Panc1 (cell line): ENCODE measurements around the gene TSTD2. TPM values are rescaled to one million over a fixed set of nuclear protein-coding genes. Genes with fewer than 3 reads are reported as not detected.

Experiments used
- ATAC-seq: fragments of 200-7000 bp; cut with Tn5 transposase; 2 replicates; pipeline ENCODE4 v1.9.1; 2020; ENCODE audit warnings: mild to moderate bottlenecking, moderate library complexity
- BruUV-seq: library from RNA; stranded (reverse); fragments of 400-500 nt; replicated peaks from 2 replicates; lab custom pipeline; 2021; lab: Mats Ljungman, UMichigan
- CTCF ChIA-PET: fragments of 300-600 bp; sonication (Branson Sonifier 250); formaldehyde crosslinking; loops from one replicate; lab custom pipeline; 2022; ENCODE audit warnings: antibody characterized with exemption; lab: Charles Lee
- POLR2A ChIA-PET: fragments of 300-600 bp; sonication (Branson Sonifier 250); formaldehyde crosslinking; loops from one replicate; lab custom pipeline; 2022; ENCODE audit warnings: antibody characterized with exemption; lab: Charles Lee
- DNase-seq: peaks from one replicate; pipeline ENCODE4 v3.0.0-alpha.2; 2010; ENCODE audit warnings: low read depth, low spot score
- H3K27ac ChIP-seq: 2 replicates; pipeline ENCODE4 v1.5.1; 2011; ENCODE audit warnings: mild to moderate bottlenecking, low read length, inconsistent platforms
- H3K27me3 ChIP-seq: fragments of 200-500 bp; sonication (Bioruptor generic); 2 replicates; pipeline ENCODE4 v1.6.0; 2014; ENCODE audit warnings: low read length, inconsistent platforms; ENCODE audit not compliant: control insufficient read depth, insufficient read depth
- H3K36me3 ChIP-seq: fragments of 200-500 bp; sonication (Bioruptor generic); 2 replicates; pipeline ENCODE4 v1.5.1; 2014; ENCODE audit warnings: inconsistent platforms, mild to moderate bottlenecking, low read length, moderate library complexity; ENCODE audit not compliant: control insufficient read depth, insufficient read depth
- H3K4me1 ChIP-seq: 2 replicates; pipeline ENCODE4 v1.5.1; 2011; ENCODE audit warnings: inconsistent platforms, mild to moderate bottlenecking, low read length, moderate library complexity; ENCODE audit not compliant: control insufficient read depth, insufficient read depth
- H3K4me3 ChIP-seq, 2 experiments: 2 replicates each; pipeline ENCODE4 v1.5.1; 2011 to 2012; ENCODE audit warnings: low read depth in 2 of 2, low read length in 2 of 2, mild to moderate bottlenecking in 2 of 2, inconsistent platforms in 1 of 2, moderate library complexity in 1 of 2
- H3K9me3 ChIP-seq: fragments of 200-500 bp; sonication (Bioruptor generic); 2 replicates; pipeline ENCODE4 v1.5.1; 2014; ENCODE audit warnings: low read depth, mild to moderate bottlenecking, inconsistent platforms, low read length, moderate library complexity; ENCODE audit not compliant: control insufficient read depth, insufficient read depth
- POLR2AphosphoS5 ChIP-seq: IDR thresholded peaks from 2 replicates; pipeline ENCODE4 v1.6.1; 2012; ENCODE audit warnings: mild to moderate bottlenecking, low read depth, low read length, moderate library complexity
- SIN3A ChIP-seq: IDR thresholded peaks from 2 replicates; pipeline ENCODE4 v1.6.1; 2012; ENCODE audit warnings: low read depth, mild to moderate bottlenecking, low read length, moderate library complexity, borderline replicate concordance; ENCODE audit not compliant: insufficient read depth
- TCF7L2 ChIP-seq: IDR thresholded peaks from 2 replicates; pipeline ENCODE4 v1.6.1; 2011; ENCODE audit warnings: mild to moderate bottlenecking, low read depth, low read length, inconsistent platforms
- in situ Hi-C: cut with HindIII; loops from 2 replicates; pipeline ENCODE4 v1.10.0; 2016; ENCODE audit warnings: low sequenced_read_pairs, low pct_unique_long_range_greater_than_20kb
- intact Hi-C: fragments of 100-400 bp; cut with micrococcal nuclease; formaldehyde crosslinking; loops from one replicate; pipeline ENCODE4 v1.10.0; 2022; ENCODE audit not compliant: unreplicated experiment
- total RNA-seq: library from RNA; stranded (reverse); gene quantifications from one replicate; pipeline ENCODE4 v1.2.1, GENCODE V29; 2021; ENCODE audit not compliant: unreplicated experiment
- TF ChIP-seq, protein P1 (sequence below): fragments of 450-650 bp; IDR thresholded peaks from 2 replicates; pipeline ENCODE4 v1.5.1; 2017; ENCODE audit warnings: mild to moderate bottlenecking
- TF ChIP-seq, protein P2 (sequence below), 2 experiments: IDR thresholded peaks; 2 replicates each; pipeline ENCODE4 v1.6.1; 2011 to 2012; ENCODE audit warnings: low read depth in 2 of 2, control low read depth in 1 of 2, low read length in 1 of 2, mild to moderate bottlenecking in 1 of 2, moderate library complexity in 1 of 2; ENCODE audit not compliant: insufficient read depth in 1 of 2

The TSTD2 gene
- total RNA-seq, 1 experiment from 2014 or later: 10.1 TPM

DNA sequence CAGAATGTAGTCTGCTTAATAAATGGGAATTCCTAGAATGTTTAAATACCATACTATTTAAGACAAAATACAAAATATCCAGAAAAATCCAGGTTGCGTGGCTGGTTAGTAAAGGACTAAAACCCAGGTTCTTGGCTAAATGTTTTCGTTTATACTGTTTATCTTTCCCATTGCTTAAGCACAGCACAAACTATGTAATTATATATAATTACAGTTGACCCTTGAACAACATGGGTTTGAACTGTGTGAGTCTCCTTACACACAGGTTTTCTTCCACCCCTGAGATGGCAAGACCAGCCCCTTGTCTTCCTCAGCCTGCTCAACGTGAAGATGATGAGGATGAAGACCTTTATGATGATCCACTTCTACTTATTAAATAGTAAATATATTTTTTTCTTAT, 39.2 kb upstream of the TSTD2 start:
- in situ Hi-C loops (no loop called here), intact Hi-C loops (no loop called here)
- Histone ChIP-seq H3K27ac (no peak overlapping the region), H3K9me3 (no peaks in the 10 kb centered on the region), H3K27me3 (no peaks in the 10 kb centered on the region), H3K36me3 (peaks cover 35% of the 10 kb centered on the region), H3K4me1 (no peaks in the 10 kb centered on the region), H3K4me3 (no peak overlapping the region)
- POLR2A ChIA-PET: no interaction called here
- DNase-seq (no peak), ATAC-seq (no peak)
- no peak for TF ChIP-seq SIN3A
- TF ChIP-seq, protein P1, sequence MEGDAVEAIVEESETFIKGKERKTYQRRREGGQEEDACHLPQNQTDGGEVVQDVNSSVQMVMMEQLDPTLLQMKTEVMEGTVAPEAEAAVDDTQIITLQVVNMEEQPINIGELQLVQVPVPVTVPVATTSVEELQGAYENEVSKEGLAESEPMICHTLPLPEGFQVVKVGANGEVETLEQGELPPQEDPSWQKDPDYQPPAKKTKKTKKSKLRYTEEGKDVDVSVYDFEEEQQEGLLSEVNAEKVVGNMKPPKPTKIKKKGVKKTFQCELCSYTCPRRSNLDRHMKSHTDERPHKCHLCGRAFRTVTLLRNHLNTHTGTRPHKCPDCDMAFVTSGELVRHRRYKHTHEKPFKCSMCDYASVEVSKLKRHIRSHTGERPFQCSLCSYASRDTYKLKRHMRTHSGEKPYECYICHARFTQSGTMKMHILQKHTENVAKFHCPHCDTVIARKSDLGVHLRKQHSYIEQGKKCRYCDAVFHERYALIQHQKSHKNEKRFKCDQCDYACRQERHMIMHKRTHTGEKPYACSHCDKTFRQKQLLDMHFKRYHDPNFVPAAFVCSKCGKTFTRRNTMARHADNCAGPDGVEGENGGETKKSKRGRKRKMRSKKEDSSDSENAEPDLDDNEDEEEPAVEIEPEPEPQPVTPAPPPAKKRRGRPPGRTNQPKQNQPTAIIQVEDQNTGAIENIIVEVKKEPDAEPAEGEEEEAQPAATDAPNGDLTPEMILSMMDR: no peak
- TF ChIP-seq POLR2AphosphoS5: no peak
- TF ChIP-seq, protein P2, sequence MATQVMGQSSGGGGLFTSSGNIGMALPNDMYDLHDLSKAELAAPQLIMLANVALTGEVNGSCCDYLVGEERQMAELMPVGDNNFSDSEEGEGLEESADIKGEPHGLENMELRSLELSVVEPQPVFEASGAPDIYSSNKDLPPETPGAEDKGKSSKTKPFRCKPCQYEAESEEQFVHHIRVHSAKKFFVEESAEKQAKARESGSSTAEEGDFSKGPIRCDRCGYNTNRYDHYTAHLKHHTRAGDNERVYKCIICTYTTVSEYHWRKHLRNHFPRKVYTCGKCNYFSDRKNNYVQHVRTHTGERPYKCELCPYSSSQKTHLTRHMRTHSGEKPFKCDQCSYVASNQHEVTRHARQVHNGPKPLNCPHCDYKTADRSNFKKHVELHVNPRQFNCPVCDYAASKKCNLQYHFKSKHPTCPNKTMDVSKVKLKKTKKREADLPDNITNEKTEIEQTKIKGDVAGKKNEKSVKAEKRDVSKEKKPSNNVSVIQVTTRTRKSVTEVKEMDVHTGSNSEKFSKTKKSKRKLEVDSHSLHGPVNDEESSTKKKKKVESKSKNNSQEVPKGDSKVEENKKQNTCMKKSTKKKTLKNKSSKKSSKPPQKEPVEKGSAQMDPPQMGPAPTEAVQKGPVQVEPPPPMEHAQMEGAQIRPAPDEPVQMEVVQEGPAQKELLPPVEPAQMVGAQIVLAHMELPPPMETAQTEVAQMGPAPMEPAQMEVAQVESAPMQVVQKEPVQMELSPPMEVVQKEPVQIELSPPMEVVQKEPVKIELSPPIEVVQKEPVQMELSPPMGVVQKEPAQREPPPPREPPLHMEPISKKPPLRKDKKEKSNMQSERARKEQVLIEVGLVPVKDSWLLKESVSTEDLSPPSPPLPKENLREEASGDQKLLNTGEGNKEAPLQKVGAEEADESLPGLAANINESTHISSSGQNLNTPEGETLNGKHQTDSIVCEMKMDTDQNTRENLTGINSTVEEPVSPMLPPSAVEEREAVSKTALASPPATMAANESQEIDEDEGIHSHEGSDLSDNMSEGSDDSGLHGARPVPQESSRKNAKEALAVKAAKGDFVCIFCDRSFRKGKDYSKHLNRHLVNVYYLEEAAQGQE (IDR thresholded peaks at IDR 0.05; ENCODE audit: insufficient read depth in 1 of 2, low read depth in 2 of 2, low read length in 1 of 2): no peak
- no peak for TF ChIP-seq TCF7L2
- CTCF ChIA-PET: no interaction called here
- BruUV-seq: no TSS peak

DNA sequence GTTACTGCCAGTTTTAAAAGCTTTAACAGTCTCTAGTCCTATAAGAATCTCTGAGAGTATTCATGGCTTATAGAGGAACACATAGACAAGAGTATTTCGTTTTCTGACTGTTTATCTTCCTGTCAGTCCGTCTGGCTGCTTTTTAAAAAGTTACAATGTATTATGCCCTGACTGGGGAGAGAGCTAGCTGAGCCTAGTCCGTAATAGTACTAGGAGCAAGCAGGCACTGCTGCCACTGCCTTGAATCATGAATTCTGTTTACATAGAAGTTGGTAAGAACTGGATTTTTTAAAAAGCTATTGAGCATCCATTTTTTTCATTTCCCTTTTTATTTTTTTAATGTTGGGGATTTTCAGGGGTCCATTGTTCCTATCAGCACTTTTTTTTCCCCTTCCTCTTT, 37.4 kb upstream of the TSTD2 start:
- BruUV-seq: no TSS peak
- TF ChIP-seq, protein P2 (IDR thresholded peaks at IDR 0.05; ENCODE audit: insufficient read depth in 1 of 2, low read depth in 2 of 2, low read length in 1 of 2): no peak
- TF ChIP-seq, protein P1: no peak
- no peak for TF ChIP-seq TCF7L2
- no peak for TF ChIP-seq SIN3A
- no peak for TF ChIP-seq POLR2AphosphoS5
- no peaks in the 10 kb centered on the region for H3K4me1 ChIP-seq
- no peak for ATAC-seq
- H3K4me3 ChIP-seq: no peak overlapping the region
- no peaks in the 10 kb centered on the region for H3K9me3 ChIP-seq
- H3K36me3 ChIP-seq: peaks cover 45% of the 10 kb centered on the region
- no peak for DNase-seq
- CTCF ChIA-PET: no interaction called here
- no peak overlapping the region for H3K27ac ChIP-seq
- POLR2A ChIA-PET: no interaction called here
- H3K27me3 ChIP-seq: no peaks in the 10 kb centered on the region
- in situ Hi-C loops (no loop called here), intact Hi-C loops (no loop called here)
